B cell (primary cell): ENCODE measurements around the gene EVX1. TPM values are rescaled to one million over a fixed set of nuclear protein-coding genes. Genes with fewer than 3 reads are reported as not detected.

Source experiments
- ATAC-seq: fragments of 200-7000 bp; cut with Tn5 transposase; one replicate; pipeline ENCODE4 v1.10.0; 2021; ENCODE audit warnings: low read depth, mild to moderate bottlenecking, moderate number of reproducible peaks, moderate library complexity
- CTCF ChIA-PET: fragments of 350-600 bp; sonication (Branson Sonifier 250); formaldehyde crosslinking; loops from one replicate; lab custom pipeline; 2021; ENCODE audit warnings: antibody characterized with exemption, inconsistent platforms; lab: Charles Lee
- POLR2A ChIA-PET: fragments of 350-600 bp; sonication (Branson Sonifier 250); formaldehyde crosslinking; loops from one replicate; lab custom pipeline; 2021; ENCODE audit warnings: antibody characterized with exemption; lab: Charles Lee
- DNase-seq: peaks from one replicate; pipeline ENCODE4 v3.0.0; 2013
- H2AFZ ChIP-seq: 2 replicates; pipeline ENCODE4 v1.6.1; 2012; ENCODE audit warnings: mild to moderate bottlenecking, low read depth, low read length; ENCODE audit not compliant: insufficient read depth, poor library complexity, severe bottlenecking
- H3K27ac ChIP-seq, 2 donors: 1 replicate in 1 of 2; 2 replicates in 1 of 2; pipeline ENCODE4 v1.5.1; 2012 to 2013; ENCODE audit warnings: low read length in 2 of 2, mild to moderate bottlenecking in 2 of 2, moderate library complexity in 1 of 2
- H3K27me3 ChIP-seq, 4 experiments: fragments of 200-600 bp in 1 of 4; sonication (generic) in 1 of 4; replicated peaks in 1 of 4; 1 replicate in 2 of 4; 2 replicates in 2 of 4; pipeline versions ENCODE4 v1.6.1 to v1.7.0; 2013 to 2016; ENCODE audit warnings: low read length in 3 of 4, mild to moderate bottlenecking in 2 of 4, mixed read lengths in 1 of 4, moderate library complexity in 1 of 4; ENCODE audit not compliant: insufficient read depth in 4 of 4, control insufficient read depth in 3 of 4; ENCODE audit errors: control extremely low read depth in 1 of 4
- H3K36me3 ChIP-seq, 2 experiments: replicated peaks in 1 of 2; 1 replicate in 1 of 2; 2 replicates in 1 of 2; pipeline versions ENCODE4 v1.6.1 to v1.7.1; 2013; ENCODE audit warnings: low read length in 1 of 2; ENCODE audit not compliant: insufficient read depth in 2 of 2, control insufficient read depth in 1 of 2; ENCODE audit errors: control extremely low read depth in 1 of 2, extremely low read depth in 1 of 2
- H3K4me1 ChIP-seq, 2 donors: fragments of 200-600 bp in 1 of 2; sonication (generic) in 1 of 2; 1 replicate in 1 of 2; 2 replicates in 1 of 2; pipeline versions ENCODE4 v1.5.1 to v1.6.1; 2013 to 2017; ENCODE audit warnings: low read length in 2 of 2; ENCODE audit not compliant: control insufficient read depth in 2 of 2, insufficient read depth in 2 of 2
- H3K4me2 ChIP-seq: replicated peaks from 2 replicates; pipeline ENCODE3; 2012; ENCODE audit warnings: mild to moderate bottlenecking, low read depth, low read length; ENCODE audit not compliant: poor library complexity, severe bottlenecking
- H3K4me3 ChIP-seq, 5 experiments: fragments of 200-600 bp in 1 of 5; sonication (generic) in 1 of 5; 1 replicate in 3 of 5; 2 replicates in 2 of 5; pipeline versions ENCODE4 v1.5.1 to v1.7.0; 2011 to 2016; ENCODE audit warnings: low read length in 4 of 5, mild to moderate bottlenecking in 4 of 5, low read depth in 2 of 5, control low read depth in 1 of 5, moderate library complexity in 1 of 5; ENCODE audit not compliant: insufficient read depth in 1 of 5; ENCODE audit errors: control extremely low read depth in 1 of 5, extremely low read depth in 1 of 5
- H3K79me2 ChIP-seq: fragments of 200-600 bp; sonication (generic); one replicate; pipeline ENCODE4 v1.6.0; 2016; ENCODE audit warnings: low read length; ENCODE audit not compliant: control insufficient read depth, insufficient read depth
- H3K9ac ChIP-seq: fragments of 200-600 bp; sonication (generic); 2 replicates; pipeline ENCODE4 v1.6.1; 2017; ENCODE audit warnings: mild to moderate bottlenecking, low read length, moderate library complexity
- H3K9me3 ChIP-seq, 3 donors: one replicate each; pipeline versions ENCODE4 v1.6.1 to v1.7.1; 2013; ENCODE audit warnings: low read length in 2 of 3; ENCODE audit not compliant: control insufficient read depth in 2 of 3, insufficient read depth in 1 of 3; ENCODE audit errors: control extremely low read depth in 1 of 3
- H4K20me1 ChIP-seq: 2 replicates; pipeline ENCODE4 v1.6.0; 2012; ENCODE audit warnings: mild to moderate bottlenecking, low read length; ENCODE audit not compliant: insufficient read depth, control insufficient read depth, poor library complexity, severe bottlenecking
- H3K27ac Mint-ChIP-seq: one replicate; pipeline ENCODE4 v1.8.0; 2021; ENCODE audit warnings: mixed read lengths
- H3K27me3 Mint-ChIP-seq: one replicate; pipeline ENCODE4 v1.8.0; 2021; ENCODE audit warnings: mixed read lengths
- H3K4me1 Mint-ChIP-seq: one replicate; pipeline ENCODE4 v1.8.0; 2021; ENCODE audit warnings: mixed read lengths
- H3K4me3 Mint-ChIP-seq: one replicate; pipeline ENCODE4 v1.8.0; 2021; ENCODE audit warnings: mixed read lengths
- H3K9me3 Mint-ChIP-seq: one replicate; pipeline ENCODE4 v1.8.0; 2022; ENCODE audit warnings: mixed read lengths; ENCODE audit not compliant: insufficient read depth
- EZH2 ChIP-seq: IDR thresholded peaks from 2 replicates; pipeline ENCODE4 v1.6.1; 2012; ENCODE audit warnings: borderline replicate concordance, low read depth, mild to moderate bottlenecking, moderate library complexity, low read length; ENCODE audit not compliant: insufficient read depth, poor library complexity, severe bottlenecking
- WGBS: methylation state at CpG from one replicate; pipeline ENCODE4 v1.1.5; 2013; ENCODE audit warnings: missing lambda C conversion rate; ENCODE audit not compliant: insufficient coverage; 5-methylcytosine and 5-hydroxymethylcytosine counted together
- intact Hi-C: fragments of 100-400 bp; cut with micrococcal nuclease; formaldehyde crosslinking; loops from one replicate; pipeline ENCODE4 v1.10.0; 2022
- polyA plus RNA-seq: library from polyadenylated mRNA; depleted of rRNA; stranded (reverse); fragments of >200 nt; gene quantifications from 2 replicates; pipeline ENCODE4 v1.2.3, GENCODE V29; 2012
- total RNA-seq, 2 donors: library from RNA; stranded (reverse); fragments of 120-200 nt in 1 of 2; gene quantifications; 1 replicate in 1 of 2; 2 replicates in 1 of 2; pipeline versions ENCODE4 v1.2.3 to v1.2.4, GENCODE V29; 2013 to 2022
- TF ChIP-seq, protein P1 (sequence below): fragments of 200-600 bp; IDR thresholded peaks from one replicate; pipeline ENCODE4 v1.8.0; 2022; ENCODE audit warnings: antibody characterized with exemption, mild to moderate bottlenecking

The EVX1 gene
- total and polyA plus RNA-seq, 2 donors (not counting 1 experiment from before 2014, with no cell fraction given): not detected

DNA sequence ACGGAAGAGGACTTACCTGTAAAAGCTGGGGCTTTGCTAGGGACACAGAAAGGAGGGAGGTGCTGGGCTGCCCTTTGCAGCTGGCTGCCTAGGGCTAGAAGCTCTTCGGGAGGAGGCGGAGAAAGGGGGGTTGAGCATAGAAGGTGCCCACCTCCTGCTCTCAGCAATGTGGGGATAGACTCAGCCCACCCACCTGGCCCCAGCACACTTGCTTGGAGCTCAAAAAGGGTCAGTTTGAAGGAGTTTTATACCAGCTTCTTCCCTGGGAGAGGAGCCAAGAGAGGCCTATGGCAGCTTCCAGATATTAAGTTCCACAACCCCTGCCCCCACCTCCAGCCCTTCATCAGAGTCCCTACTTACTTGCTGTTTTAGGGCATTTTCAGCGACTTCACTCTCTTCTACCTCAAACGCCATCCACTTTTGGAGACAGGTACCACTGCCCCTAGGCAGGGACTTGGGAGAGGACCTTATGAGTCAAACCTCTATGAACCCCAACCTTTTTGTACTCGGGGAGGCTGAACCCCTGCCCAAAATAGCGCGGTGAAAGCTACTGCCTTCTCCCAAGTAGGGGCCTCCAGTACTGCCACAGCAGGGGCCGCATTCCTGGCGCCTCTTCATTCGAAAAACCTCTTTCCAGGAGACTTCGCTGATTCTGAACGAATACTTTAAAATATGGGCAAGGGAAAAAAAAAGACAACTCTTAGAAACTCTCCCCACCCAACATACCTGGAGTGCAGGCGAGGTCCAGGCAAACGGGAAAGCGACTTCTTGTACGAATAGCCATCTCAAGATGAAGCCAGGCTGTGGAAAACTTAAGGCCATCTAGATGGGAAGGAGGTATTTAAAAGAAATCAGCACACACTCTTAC, 1.2 kb upstream of the EVX1 start:
- Mint-ChIP-seq H3K27ac (no peak overlapping the region), H3K27me3 (peaks cover 73% of the 10 kb centered on the region), H3K4me1 (peaks cover 24% of the 10 kb centered on the region), H3K4me3 (no peak overlapping the region), H3K9me3 (no peaks in the 10 kb centered on the region)
- DNase-seq (peak; percentile 22), ATAC-seq (no peak)
- Histone ChIP-seq H2AFZ (no peak overlapping the region), H3K36me3 (no peaks in the 10 kb centered on the region), H3K27me3 (peaks cover 0 to 97% (median 73%) of the 10 kb centered on the region in 4 experiments), H3K79me2 (no peaks in the 10 kb centered on the region), H3K4me2 (no peak overlapping the region), H3K4me1 (peaks cover 29 to 58% of the 10 kb centered on the region in 2 donors), H3K4me3 (no peak overlapping the region), H3K9ac (no peak overlapping the region), H3K27ac (no peak overlapping the region), H3K9me3 (peaks cover 0 to 77% (median 5%) of the 10 kb centered on the region in 3 donors), H4K20me1 (no peaks in the 10 kb centered on the region)
- CTCF ChIA-PET: interaction anchor here (0.9 to 2.7 kb wide), 4 partner anchors 32 to 1390 kb away, joined by 3 to 11 read pairs (median 4); no protein-coding TSS in a partner anchor
- 22% methylated on average over 9 of the region's 17 CpGs for WGBS
- intact Hi-C loops: loop anchor here (2.0 to 5.0 kb wide), 3 partner anchors 44 to 1389 kb away; partner anchors contain the start of gene HOXA7
- POLR2A ChIA-PET: no interaction called here
- TF ChIP-seq, protein P1, sequence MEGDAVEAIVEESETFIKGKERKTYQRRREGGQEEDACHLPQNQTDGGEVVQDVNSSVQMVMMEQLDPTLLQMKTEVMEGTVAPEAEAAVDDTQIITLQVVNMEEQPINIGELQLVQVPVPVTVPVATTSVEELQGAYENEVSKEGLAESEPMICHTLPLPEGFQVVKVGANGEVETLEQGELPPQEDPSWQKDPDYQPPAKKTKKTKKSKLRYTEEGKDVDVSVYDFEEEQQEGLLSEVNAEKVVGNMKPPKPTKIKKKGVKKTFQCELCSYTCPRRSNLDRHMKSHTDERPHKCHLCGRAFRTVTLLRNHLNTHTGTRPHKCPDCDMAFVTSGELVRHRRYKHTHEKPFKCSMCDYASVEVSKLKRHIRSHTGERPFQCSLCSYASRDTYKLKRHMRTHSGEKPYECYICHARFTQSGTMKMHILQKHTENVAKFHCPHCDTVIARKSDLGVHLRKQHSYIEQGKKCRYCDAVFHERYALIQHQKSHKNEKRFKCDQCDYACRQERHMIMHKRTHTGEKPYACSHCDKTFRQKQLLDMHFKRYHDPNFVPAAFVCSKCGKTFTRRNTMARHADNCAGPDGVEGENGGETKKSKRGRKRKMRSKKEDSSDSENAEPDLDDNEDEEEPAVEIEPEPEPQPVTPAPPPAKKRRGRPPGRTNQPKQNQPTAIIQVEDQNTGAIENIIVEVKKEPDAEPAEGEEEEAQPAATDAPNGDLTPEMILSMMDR: no peak
- TF ChIP-seq EZH2: no peak

- Histone ChIP-seq H3K9ac (no peak overlapping the region), H4K20me1 (no peaks in the 10 kb centered on the region), H3K4me1 (peaks cover 29 to 60% of the 10 kb centered on the region in 2 donors), H3K27ac (no peak overlapping the region), H2AFZ (no peak overlapping the region), H3K4me3 (no peak overlapping the region), H3K4me2 (peak overlapping the region; percentile 38), H3K9me3 (peaks cover 0 to 82% (median 5%) of the 10 kb centered on the region in 3 donors), H3K36me3 (no peaks in the 10 kb centered on the region), H3K79me2 (no peaks in the 10 kb centered on the region), H3K27me3 (peaks cover 0 to 97% (median 72%) of the 10 kb centered on the region in 4 experiments)
- DNase-seq: no peak
- Mint-ChIP-seq H3K27me3 (peaks cover 71% of the 10 kb centered on the region), H3K4me1 (peaks cover 23% of the 10 kb centered on the region), H3K4me3 (peak overlapping the region; percentile 23), H3K9me3 (no peaks in the 10 kb centered on the region), H3K27ac (peak overlapping the region; percentile 22)
- ChIA-PET CTCF (interaction anchor here (0.6 to 2.7 kb wide), 4 partner anchors 46 to 1390 kb away, joined by 3 to 11 read pairs (median 3); no protein-coding TSS in a partner anchor), POLR2A (no interaction called here)
- peak; percentile 16 for TF ChIP-seq EZH2
- TF ChIP-seq, protein P1: no peak
- WGBS: 23% methylated on average over 9 of the region's 14 CpGs
- no peak for ATAC-seq
- intact Hi-C loops: loop anchor here (5.0 kb wide), 2 partner anchors 45 to 1390 kb away; no protein-coding TSS in a partner anchor
Measured at GRCh38 chr7:27242154-27242553, 448 bp upstream of the EVX1 start.
